Body of pancreas (tissue), 4 donors: ENCODE results near the gene JAG2. TPM values are rescaled to one million over a fixed set of nuclear protein-coding genes. Genes with fewer than 3 reads are reported as not detected.

ENCODE experiments used
- ATAC-seq: fragments of 150-250 bp; one replicate; pipeline ENCODE4 v1.9.1; 2016
- DNase-seq, 4 donors: peaks; one replicate each; pipeline ENCODE4 v3.0.0-alpha.2; 2019
- H3K27ac ChIP-seq, 4 donors: fragments of 200-600 bp; sonication (generic); 1 replicate in 3 of 4; 2 replicates in 1 of 4; pipeline versions ENCODE4 v1.5.1 to v1.6.1; 2016 to 2019; ENCODE audit warnings: mild to moderate bottlenecking in 1 of 4, mixed read lengths in 1 of 4, moderate library complexity in 1 of 4
- H3K27me3 ChIP-seq, 2 donors: fragments of 200-600 bp; sonication (generic); one replicate each; pipeline ENCODE4 v1.6.0; 2016; ENCODE audit warnings: mild to moderate bottlenecking in 1 of 2
- H3K36me3 ChIP-seq, 2 donors: fragments of 200-600 bp; sonication (generic); replicated peaks in 1 of 2; 2 replicates each; pipeline ENCODE4 v1.5.1; 2016; ENCODE audit warnings: low read depth in 2 of 2; ENCODE audit not compliant: insufficient read depth in 1 of 2
- H3K4me1 ChIP-seq: fragments of 200-600 bp; sonication (generic); one replicate; pipeline ENCODE4 v1.6.0; 2016
- H3K4me3 ChIP-seq, 2 donors: fragments of 200-600 bp; sonication (generic); 1 replicate in 1 of 2; 2 replicates in 1 of 2; pipeline ENCODE4 v1.5.1; 2016 to 2019
- H3K9me3 ChIP-seq, 3 donors: fragments of 200-600 bp; sonication (generic); 1 replicate in 2 of 3; 2 replicates in 1 of 3; pipeline ENCODE4 v1.5.1; 2016
- CTCF ChIP-seq, 7 experiments: fragments of 450-650 bp in 4 of 7; fragments of 200-600 bp in 3 of 7; sonication (generic) in 3 of 7; IDR thresholded peaks; one replicate each; pipeline ENCODE4 v1.5.1; 2016 to 2019; ENCODE audit warnings: antibody characterized with exemption in 7 of 7
- POLR2A ChIP-seq, 3 donors: fragments of 450-650 bp; IDR thresholded peaks; one replicate each; pipeline ENCODE4 v1.6.1; 2016; ENCODE audit warnings: antibody characterized with exemption in 3 of 3, mild to moderate bottlenecking in 2 of 3
- WGBS, 2 donors: methylation state at CpG; one replicate each; pipeline ENCODE4 v1.1.5; 2017; 5-methylcytosine and 5-hydroxymethylcytosine counted together
- intact Hi-C: fragments of 100-400 bp; cut with DNase I; formaldehyde crosslinking; loops from one replicate; pipeline ENCODE4 v1.15.1; 2023
- total RNA-seq, 2 donors: library from RNA; depleted of rRNA; stranded (reverse); fragments of >200 nt; gene quantifications; one replicate each; pipeline ENCODE4 v1.1.0, GENCODE V29; 2016

JAG2 gene
- total RNA-seq, 2 donors from 2014 or later: 13.5 to 36.3 TPM

- DNase-seq (no peak), ATAC-seq (no peak)
- Histone ChIP-seq H3K27ac (no peak overlapping the region), H3K4me1 (no peaks in the 10 kb centered on the region), H3K36me3 (no peaks in the 10 kb centered on the region), H3K27me3 (no peaks in the 10 kb centered on the region), H3K9me3 (no peaks in the 10 kb centered on the region), H3K4me3 (no peak overlapping the region)
- intact Hi-C loops: no loop called here
- TF ChIP-seq CTCF (IDR thresholded peaks at IDR 0.05): no peak
- no peak for TF ChIP-seq POLR2A (IDR thresholded peaks at IDR 0.05)
- WGBS, 2 donors: 58 to 66% methylated on average over 7 of the region's 7 CpGs
Measured at GRCh38 chr14:105105158-105105557, 63.4 kb downstream of the JAG2 start.

GRCh38 chr14:105102893-105103292, 65.7 kb downstream of the JAG2 start:
- intact Hi-C loops: no loop called here
- WGBS, 2 donors: 88 to 93% methylated on average over 3 of the region's 3 CpGs
- TF ChIP-seq POLR2A (IDR thresholded peaks at IDR 0.05) (no peak), CTCF (IDR thresholded peaks at IDR 0.05) (no peak)
- H3K27me3 ChIP-seq: no peaks in the 10 kb centered on the region
- H3K36me3 ChIP-seq: no peaks in the 10 kb centered on the region
- no peak overlapping the region for H3K4me3 ChIP-seq
- no peak for DNase-seq
- H3K4me1 ChIP-seq: no peaks in the 10 kb centered on the region
- no peak overlapping the region for H3K27ac ChIP-seq
- ATAC-seq: no peak
- no peaks in the 10 kb centered on the region for H3K9me3 ChIP-seq

- Histone ChIP-seq H3K36me3 (no peaks in the 10 kb centered on the region), H3K9me3 (no peaks in the 10 kb centered on the region), H3K4me3 (no peak overlapping the region), H3K27me3 (no peaks in the 10 kb centered on the region), H3K4me1 (no peaks in the 10 kb centered on the region), H3K27ac (no peak overlapping the region)
- intact Hi-C loops: no loop called here
- ATAC-seq (no peak), DNase-seq (no peak)
- WGBS, 2 donors: 88 to 92% methylated on average over 7 of the region's 7 CpGs
- TF ChIP-seq CTCF (IDR thresholded peaks at IDR 0.05) (no peak), POLR2A (IDR thresholded peaks at IDR 0.05) (no peak)
Measured at GRCh38 chr14:105102361-105102870, 66.2 kb downstream of the JAG2 start.

GRCh38 chr14:105100910-105101309, 67.7 kb downstream of the JAG2 start:
- intact Hi-C loops: no loop called here
- WGBS, 2 donors: 66 to 91% methylated on average over 3 to 4 of the region's 4 CpGs
- Histone ChIP-seq H3K27ac (no peak overlapping the region), H3K36me3 (no peaks in the 10 kb centered on the region), H3K4me3 (no peak overlapping the region), H3K9me3 (no peaks in the 10 kb centered on the region), H3K4me1 (no peaks in the 10 kb centered on the region), H3K27me3 (no peaks in the 10 kb centered on the region)
- TF ChIP-seq POLR2A (IDR thresholded peaks at IDR 0.05) (no peak), CTCF (IDR thresholded peaks at IDR 0.05) (no peak)
- ATAC-seq: no peak
- no peak for DNase-seq

- H3K27ac ChIP-seq: no peak overlapping the region
- no peak overlapping the region for H3K4me3 ChIP-seq
- no peak for ATAC-seq
- no peaks in the 10 kb centered on the region for H3K36me3 ChIP-seq
- no peaks in the 10 kb centered on the region for H3K27me3 ChIP-seq
- intact Hi-C loops: loop anchor here (10.0 kb wide), 1 partner anchor 195 kb away; no protein-coding TSS in a partner anchor
- no peaks in the 10 kb centered on the region for H3K4me1 ChIP-seq
- TF ChIP-seq CTCF (IDR thresholded peaks at IDR 0.05) (no peak), POLR2A (IDR thresholded peaks at IDR 0.05) (no peak)
- 69 to 85% methylated on average over 6 of the region's 6 CpGs for WGBS, 2 donors
- no peaks in the 10 kb centered on the region for H3K9me3 ChIP-seq
- DNase-seq: no peak
Measured at GRCh38 chr14:105099778-105100177, 68.8 kb downstream of the JAG2 start.
